ENCODE data around the gene ARHGEF39. TPM values are rescaled to one million over a fixed set of nuclear protein-coding genes. Genes with fewer than 3 reads are reported as not detected.
"Not testable (repeated sequence)": the region's sequence is repeated elsewhere in the genome, so short reads cannot be mapped to it uniquely, and the experiment has no call there.

The ARHGEF39 gene
- total RNA-seq, 1 donor from 2014 or later = 0.89 TPM

- Mint-ChIP-seq H3K27ac (peak overlapping the region; percentile 98), H3K4me1 (peaks cover 90% of the 10 kb centered on the region), H3K9me3 (no peaks in the 10 kb centered on the region), H3K4me3 (peak overlapping the region; percentile 97), H3K36me3 (ENCODE audit: low read depth) (peaks cover 21% of the 10 kb centered on the region), H3K27me3 (no peaks in the 10 kb centered on the region)
- intact Hi-C loops (cut with micrococcal nuclease) = loop anchor here (1.0 to 5.0 kb wide), 7 partner anchors 12 to 237 kb away; partner anchors contain the start of genes CREB3, GBA2, RGP1 and TLN1
- DNase-seq = no peak
- no peak for ATAC-seq (ENCODE audit: low read depth)
- CTCF ChIA-PET = interaction anchor here (0.6 to 10.1 kb wide), 10 partner anchors 8 to 387 kb away, joined by 3 to 162 read pairs (median 10); partner anchors contain the start of genes CCDC107, CD72, RMRP and TESK1
- POLR2A ChIA-PET = interaction anchor here (1.0 to 18.0 kb wide), 15 partner anchors 10 to 103 kb away, joined by 4 to 549 read pairs (median 5); partner anchors contain the start of genes ARHGEF39, CCDC107, CD72 and CREB3
- no peak for TF ChIP-seq CTCF (IDR thresholded peaks at IDR 0.05)
Observed at GRCh38 chr9:35646153-35646532, 18.9 kb downstream of the ARHGEF39 start.

GRCh38 chr9:35645736-35646135, 19.3 kb downstream of the ARHGEF39 start:
- peak overlapping the region; percentile 97 for H3K4me3 Mint-ChIP-seq
- not testable (repeated sequence) for ATAC-seq (ENCODE audit: low read depth); H3K9me3 Mint-ChIP-seq; DNase-seq; H3K27me3 Mint-ChIP-seq
- POLR2A ChIA-PET = interaction anchor here (0.6 to 18.0 kb wide), 14 partner anchors 10 to 103 kb away, joined by 3 to 549 read pairs (median 5); partner anchors contain the start of genes ARHGEF39, CCDC107, CD72 and CREB3
- peaks cover 21% of the 10 kb centered on the region for H3K36me3 Mint-ChIP-seq (ENCODE audit: low read depth)
- H3K4me1 Mint-ChIP-seq = peaks cover 90% of the 10 kb centered on the region
- CTCF ChIA-PET = interaction anchor here (0.6 to 10.1 kb wide), 9 partner anchors 10 to 387 kb away, joined by 3 to 162 read pairs (median 11); partner anchors contain the start of genes CCDC107, CD72, RMRP and TESK1
- intact Hi-C loops (cut with micrococcal nuclease) = loop anchor here (1.0 to 5.0 kb wide), 7 partner anchors 11 to 237 kb away; partner anchors contain the start of genes CREB3, GBA2, RGP1 and TLN1
- H3K27ac Mint-ChIP-seq = peak overlapping the region; percentile 98

GRCh38 chr9:35643046-35643445, 21.9 kb downstream of the ARHGEF39 start:
- ChIA-PET CTCF (interaction anchor here (10.1 kb wide), 1 partner anchor 28 kb away, joined by 162 read pairs; the partner anchor contains the start of gene CD72), POLR2A (interaction anchor here (7.2 to 18.0 kb wide), 2 partner anchors 14 to 28 kb away, joined by 112 to 549 read pairs; partner anchors contain the start of genes CCDC107, CD72 and RMRP)
- Mint-ChIP-seq H3K4me3 (no peak overlapping the region), H3K9me3 (no peaks in the 10 kb centered on the region), H3K27me3 (no peaks in the 10 kb centered on the region), H3K4me1 (peaks cover 89% of the 10 kb centered on the region), H3K27ac (peak overlapping the region; percentile 69), H3K36me3 (ENCODE audit: low read depth) (peaks cover 26% of the 10 kb centered on the region)
- intact Hi-C loops (cut with micrococcal nuclease) = no loop called here
- no peak for DNase-seq
- ATAC-seq (ENCODE audit: low read depth) = no peak
- no peak for TF ChIP-seq CTCF (IDR thresholded peaks at IDR 0.05)

GRCh38 chr9:35641478-35641877, 23.5 kb downstream of the ARHGEF39 start:
- POLR2A ChIA-PET; DNase-seq; H3K9me3 Mint-ChIP-seq; ATAC-seq (ENCODE audit: low read depth); intact Hi-C loops (cut with micrococcal nuclease); H3K27me3 Mint-ChIP-seq: not testable (repeated sequence)
- CTCF ChIA-PET = interaction anchor here (1.3 to 2.9 kb wide), 2 partner anchors 23 to 25 kb away, joined by 4 to 8 read pairs; no protein-coding TSS in a partner anchor
- peaks cover 92% of the 10 kb centered on the region for H3K4me1 Mint-ChIP-seq
- peak overlapping the region; percentile 51 for H3K4me3 Mint-ChIP-seq
- H3K27ac Mint-ChIP-seq = peak overlapping the region; percentile 85
- H3K36me3 Mint-ChIP-seq (ENCODE audit: low read depth) = peaks cover 25% of the 10 kb centered on the region

GRCh38 chr9:35640431-35640830, 24.6 kb downstream of the ARHGEF39 start:
- POLR2A ChIA-PET = interaction anchor here (0.6 to 3.4 kb wide), 5 partner anchors 10 to 91 kb away, joined by 3 to 55 read pairs (median 7); partner anchors contain the start of genes CCDC107, CD72, CREB3 and RMRP
- H3K36me3 Mint-ChIP-seq (ENCODE audit: low read depth) = peaks cover 20% of the 10 kb centered on the region
- H3K4me3 Mint-ChIP-seq; H3K9me3 Mint-ChIP-seq; H3K27me3 Mint-ChIP-seq; ATAC-seq (ENCODE audit: low read depth); intact Hi-C loops (cut with micrococcal nuclease); DNase-seq: not testable (repeated sequence)
- CTCF ChIA-PET = interaction anchor here (1.2 to 2.9 kb wide), 6 partner anchors 15 to 29 kb away, joined by 3 to 8 read pairs (median 4); partner anchors contain the start of gene CCDC107
- H3K27ac Mint-ChIP-seq = peak overlapping the region; percentile 41
- H3K4me1 Mint-ChIP-seq = peaks cover 92% of the 10 kb centered on the region

GRCh38 chr9:35639631-35640030, 25.4 kb downstream of the ARHGEF39 start:
- no peaks in the 10 kb centered on the region for H3K27me3 Mint-ChIP-seq
- intact Hi-C loops (cut with micrococcal nuclease) = no loop called here
- peaks cover 92% of the 10 kb centered on the region for H3K4me1 Mint-ChIP-seq
- DNase-seq (no peak), ATAC-seq (ENCODE audit: low read depth) (no peak)
- no peak for TF ChIP-seq CTCF (IDR thresholded peaks at IDR 0.05)
- H3K36me3 Mint-ChIP-seq (ENCODE audit: low read depth) = peaks cover 18% of the 10 kb centered on the region
- ChIA-PET POLR2A (interaction anchor here (1.2 to 3.4 kb wide), 5 partner anchors 11 to 92 kb away, joined by 3 to 55 read pairs (median 7); partner anchors contain the start of genes CCDC107, CD72, CREB3 and RMRP), CTCF (interaction anchor here (0.7 to 2.9 kb wide), 7 partner anchors 14 to 103 kb away, joined by 3 to 8 read pairs (median 3); partner anchors contain the start of gene CCDC107)
- H3K9me3 Mint-ChIP-seq = no peaks in the 10 kb centered on the region
- peak overlapping the region; percentile 45 for H3K4me3 Mint-ChIP-seq
- H3K27ac Mint-ChIP-seq = peak overlapping the region; percentile 94

GRCh38 chr9:35639225-35639624, 25.8 kb downstream of the ARHGEF39 start:
- H3K36me3 Mint-ChIP-seq (ENCODE audit: low read depth) = peaks cover 14% of the 10 kb centered on the region
- intact Hi-C loops (cut with micrococcal nuclease); DNase-seq; ATAC-seq (ENCODE audit: low read depth); H3K9me3 Mint-ChIP-seq; H3K27me3 Mint-ChIP-seq: not testable (repeated sequence)
- H3K27ac Mint-ChIP-seq = peak overlapping the region; percentile 94
- ChIA-PET CTCF (interaction anchor here (0.7 to 2.9 kb wide), 4 partner anchors 19 to 104 kb away, joined by 3 to 8 read pairs (median 4); partner anchors contain the start of gene CCDC107), POLR2A (interaction anchor here (0.7 to 3.4 kb wide), 7 partner anchors 11 to 205 kb away, joined by 3 to 55 read pairs (median 7); partner anchors contain the start of genes CCDC107, CD72, CREB3 and RMRP)
- peak overlapping the region; percentile 45 for H3K4me3 Mint-ChIP-seq
- peaks cover 92% of the 10 kb centered on the region for H3K4me1 Mint-ChIP-seq

GRCh38 chr9:35638751-35639150, 26.2 kb downstream of the ARHGEF39 start:
- ChIA-PET CTCF (interaction anchor here (0.7 to 2.9 kb wide), 5 partner anchors 8 to 104 kb away, joined by 3 to 8 read pairs (median 5); partner anchors contain the start of gene CCDC107), POLR2A (interaction anchor here (0.7 to 3.4 kb wide), 7 partner anchors 9 to 206 kb away, joined by 3 to 55 read pairs (median 7); partner anchors contain the start of genes CCDC107, CD72, CREB3 and RMRP)
- H3K27me3 Mint-ChIP-seq; intact Hi-C loops (cut with micrococcal nuclease); ATAC-seq (ENCODE audit: low read depth); H3K9me3 Mint-ChIP-seq; DNase-seq: not testable (repeated sequence)
- peak overlapping the region; percentile 94 for H3K27ac Mint-ChIP-seq
- peak overlapping the region; percentile 50 for H3K4me3 Mint-ChIP-seq
- peaks cover 97% of the 10 kb centered on the region for H3K4me1 Mint-ChIP-seq
- peaks cover 14% of the 10 kb centered on the region for H3K36me3 Mint-ChIP-seq (ENCODE audit: low read depth)
